C1 segment of cervical spinal cord (tissue), 14 donors: ENCODE measurements around the gene RAP2A.

ENCODE experiments used
- DNase-seq, 14 donors: peaks; one replicate each; lab custom pipeline; 2025; lab: John Stamatoyannopoulos, UW

The RAP2A gene

GRCh38 chr13:97492684-97493371 is 58.9 kb downstream of the RAP2A start:
- no peak for DNase-seq

GRCh38 chr13:97493456-97493855 is 59.5 kb downstream of the RAP2A start:
- no peak for DNase-seq

- DNase-seq, result no peak
Measured at GRCh38 chr13:97495678-97496077, 61.7 kb downstream of the RAP2A start.

- DNase-seq, result no peak
Measured at GRCh38 chr13:97496511-97496910, 62.5 kb downstream of the RAP2A start.

GRCh38 chr13:97497400-97497799 is 63.4 kb downstream of the RAP2A start:
- DNase-seq, result no peak

- DNase-seq, result no peak
Measured at GRCh38 chr13:97498419-97498818, 64.5 kb downstream of the RAP2A start.

GRCh38 chr13:97499181-97499580 is 65.2 kb downstream of the RAP2A start:
- DNase-seq, result no peak

GRCh38 chr13:97502181-97502580 is 68.2 kb downstream of the RAP2A start:
- DNase-seq, result peak in 1 of 14 donors; percentile 4

GRCh38 chr13:97502706-97503105 is 68.7 kb downstream of the RAP2A start:
- DNase-seq, result no peak

GRCh38 chr13:97505017-97505416 is 71.0 kb downstream of the RAP2A start:
- no peak for DNase-seq

- peak in 6 of 14 donors; percentile 5 to 16 (median 8) for DNase-seq
Measured at GRCh38 chr13:97506511-97506910, 72.5 kb downstream of the RAP2A start.

- no peak for DNase-seq
Measured at GRCh38 chr13:97512732-97513131, 78.8 kb downstream of the RAP2A start.

GRCh38 chr13:97515643-97516042 is 81.7 kb downstream of the RAP2A start:
- DNase-seq, result no peak

GRCh38 chr13:97517967-97518366 is 84.0 kb downstream of the RAP2A start:
- DNase-seq, result no peak
